HG02943 (cell line): Measurements from ENCODE around the gene SLC49A4.

ENCODE experiments used
- ATAC-seq: cut with Tn5 transposase; IDR thresholded peaks from one replicate; pipeline ENCODE4 v1.9.1; 2021; ENCODE audit warnings: mild to moderate bottlenecking, low read depth, moderate library complexity; ENCODE audit not compliant: unreplicated experiment

The SLC49A4 gene

GRCh38 chr3:122893754-122894668 lies 99.1 kb downstream of the SLC49A4 start:
- no peak for ATAC-seq

- ATAC-seq, result no peak
These were observed 103.4 kb downstream of the SLC49A4 start for GRCh38 chr3:122898298-122898697.

- no peak for ATAC-seq
These were observed 107.5 kb downstream of the SLC49A4 start for GRCh38 chr3:122902326-122902725.

- ATAC-seq, result no peak
These were observed 108.3 kb downstream of the SLC49A4 start for GRCh38 chr3:122903171-122903570.

DNA sequence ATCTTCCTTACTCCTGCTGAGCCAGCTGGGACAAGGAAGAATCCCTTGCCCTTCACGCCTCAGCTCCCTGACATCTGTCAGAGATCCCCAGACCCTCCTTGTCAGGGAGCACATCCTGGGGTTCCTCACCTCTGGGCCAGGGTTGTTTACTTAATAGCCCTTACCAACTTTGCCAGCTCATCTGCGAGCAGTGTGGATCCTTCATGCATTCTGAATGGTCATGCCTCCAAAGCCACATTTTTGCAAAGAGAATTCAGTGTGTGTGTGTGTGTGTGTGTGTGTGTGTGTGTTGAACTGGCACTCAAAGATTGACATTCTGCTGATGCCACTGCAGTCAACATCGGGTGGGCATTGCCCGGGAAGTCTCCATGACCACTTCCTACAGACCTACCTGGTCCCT lies 112.6 kb downstream of the SLC49A4 start:
- ATAC-seq, result no peak

DNA sequence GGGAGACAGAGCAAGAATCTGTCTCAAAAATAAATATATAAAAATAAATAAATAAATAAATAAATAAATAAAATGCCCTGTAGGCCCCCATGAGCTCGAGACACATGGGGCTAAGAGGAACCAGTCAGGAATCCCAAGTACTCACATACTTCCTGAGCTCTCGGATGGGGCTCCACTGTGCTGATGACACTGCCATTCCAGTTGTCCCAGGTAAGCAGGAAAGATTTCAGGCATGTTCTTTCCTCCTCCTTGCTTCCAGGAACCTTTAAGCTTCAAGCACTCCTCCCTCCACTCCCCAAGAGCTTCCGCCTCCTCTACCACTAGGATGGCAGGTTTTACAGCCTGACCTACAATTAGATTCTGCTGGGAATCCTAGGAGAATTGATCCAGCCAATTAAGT lies 113.4 kb downstream of the SLC49A4 start:
- no peak for ATAC-seq

DNA sequence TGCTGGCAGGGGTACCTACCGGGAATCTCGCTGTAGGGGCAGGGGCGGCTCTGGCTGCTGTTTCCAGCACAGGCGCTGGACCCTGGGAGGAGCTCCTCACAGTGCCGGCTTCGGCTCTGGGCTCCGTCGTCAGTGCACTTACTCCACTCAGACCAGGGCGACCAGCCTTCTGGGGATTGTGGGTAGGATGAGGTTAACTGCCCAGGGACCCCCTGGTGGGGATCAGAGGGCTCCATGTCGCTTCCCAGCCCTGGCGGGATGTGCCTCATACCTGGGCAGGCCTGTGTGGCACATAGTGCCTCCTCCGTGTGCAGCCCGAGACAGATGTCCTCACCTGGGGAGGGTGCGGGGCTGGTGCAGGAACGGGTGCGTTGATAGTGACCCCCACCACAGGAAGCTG lies 117.0 kb downstream of the SLC49A4 start:
- no peak for ATAC-seq

- no peak for ATAC-seq
These were observed 118.1 kb downstream of the SLC49A4 start for GRCh38 chr3:122912772-122913538.

GRCh38 chr3:122913539-122914100 lies 118.8 kb downstream of the SLC49A4 start:
- no peak for ATAC-seq

DNA sequence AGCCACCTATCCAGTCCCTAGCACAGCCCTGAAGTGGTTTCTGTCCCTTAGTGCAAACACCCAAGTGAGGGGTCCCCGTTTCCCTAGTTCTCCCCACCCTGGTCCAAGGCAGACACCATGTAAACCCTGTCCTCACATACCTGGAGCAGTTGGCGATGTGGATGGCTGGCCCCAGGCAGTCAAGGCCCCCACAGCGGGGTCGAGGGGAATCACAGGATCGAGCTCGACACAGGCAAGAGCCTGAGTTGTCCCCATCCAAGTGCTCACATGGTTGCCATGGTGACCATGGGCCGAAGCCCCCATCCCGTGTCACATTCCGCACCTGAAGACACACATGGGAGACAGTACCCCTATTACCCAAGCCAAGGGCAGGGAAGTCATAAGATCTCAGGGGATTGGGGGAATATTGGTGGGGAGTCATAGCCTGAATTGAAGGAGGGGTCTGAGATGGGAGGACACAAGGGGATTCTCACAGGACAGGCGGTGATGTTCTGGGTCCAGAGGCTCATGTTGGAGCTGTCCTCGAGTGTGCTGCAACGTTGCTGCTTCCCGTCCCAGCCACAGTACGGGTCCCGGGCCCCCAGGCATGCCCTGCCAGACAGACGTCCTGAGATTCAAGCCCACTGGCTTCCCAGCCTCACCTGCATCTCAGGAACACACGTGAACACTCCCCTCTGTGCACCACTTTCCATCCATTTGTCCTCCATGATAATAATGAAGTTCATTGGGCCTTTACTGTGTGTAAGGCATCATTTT lies 120.6 kb downstream of the SLC49A4 start:
- ATAC-seq, result no peak

- no peak for ATAC-seq
These were observed 121.2 kb downstream of the SLC49A4 start for GRCh38 chr3:122916084-122916483.

DNA sequence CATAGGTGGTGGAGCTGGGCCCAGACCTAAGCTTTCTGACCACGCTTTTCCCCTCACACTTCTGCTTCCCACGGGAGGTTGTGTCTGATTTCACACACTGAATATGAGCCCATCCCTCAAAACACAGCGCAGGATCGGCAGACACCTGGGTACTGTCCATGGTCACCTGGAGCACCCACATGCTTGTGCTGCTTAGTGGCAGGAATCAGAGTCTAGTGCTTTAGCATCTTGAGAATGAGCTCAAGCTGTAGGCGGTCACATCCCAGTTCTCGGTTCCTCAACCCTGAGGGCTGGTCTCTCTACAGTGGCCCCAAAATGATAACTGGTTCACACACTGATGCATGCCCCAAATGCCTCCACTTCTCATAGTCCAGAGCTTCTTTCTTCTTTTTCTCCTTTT lies 121.7 kb downstream of the SLC49A4 start:
- no peak for ATAC-seq

DNA sequence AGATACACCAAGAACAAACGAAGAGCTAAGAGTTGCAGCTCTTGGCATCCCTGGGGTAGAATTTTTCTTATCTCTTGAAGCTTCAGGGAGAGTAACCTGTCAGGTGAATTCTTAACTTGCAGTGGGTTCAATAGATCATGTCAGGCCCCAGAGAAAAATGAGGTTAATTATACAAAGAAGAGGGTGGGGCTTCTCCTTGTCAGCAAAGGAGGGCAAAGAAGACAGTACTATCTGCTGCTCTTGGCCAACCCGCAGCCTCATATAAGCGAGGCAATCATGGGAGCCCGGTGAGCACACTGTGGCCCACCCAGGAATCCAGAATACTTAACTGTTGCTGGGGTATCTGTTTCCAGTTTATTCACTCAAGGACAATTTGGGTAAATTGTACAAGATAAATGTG lies 122.5 kb downstream of the SLC49A4 start:
- ATAC-seq, result no peak

GRCh38 chr3:122918576-122919290 lies 123.9 kb downstream of the SLC49A4 start:
- ATAC-seq, result no peak

GRCh38 chr3:122919291-122919610 lies 124.4 kb downstream of the SLC49A4 start:
- no peak for ATAC-seq

DNA sequence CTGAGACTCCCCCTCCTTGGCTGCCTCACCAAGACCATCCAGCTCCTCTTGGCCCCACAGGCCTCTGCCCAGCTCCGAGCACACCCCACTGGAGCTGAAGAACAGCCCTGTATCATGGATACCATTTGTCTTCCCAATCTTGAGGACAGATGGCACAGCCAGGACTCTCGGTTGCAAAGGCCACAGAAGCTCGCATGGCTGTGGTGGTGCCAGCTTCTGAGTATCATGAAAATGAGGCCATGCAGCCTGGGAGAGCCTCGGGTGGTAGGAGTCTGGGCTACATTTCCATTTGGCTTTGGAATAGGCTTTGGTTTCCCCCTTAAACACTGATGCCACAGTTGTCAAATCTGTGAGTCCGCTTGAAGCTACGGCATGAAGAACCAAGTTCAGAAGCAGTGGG lies 126.1 kb downstream of the SLC49A4 start:
- ATAC-seq, result no peak

DNA sequence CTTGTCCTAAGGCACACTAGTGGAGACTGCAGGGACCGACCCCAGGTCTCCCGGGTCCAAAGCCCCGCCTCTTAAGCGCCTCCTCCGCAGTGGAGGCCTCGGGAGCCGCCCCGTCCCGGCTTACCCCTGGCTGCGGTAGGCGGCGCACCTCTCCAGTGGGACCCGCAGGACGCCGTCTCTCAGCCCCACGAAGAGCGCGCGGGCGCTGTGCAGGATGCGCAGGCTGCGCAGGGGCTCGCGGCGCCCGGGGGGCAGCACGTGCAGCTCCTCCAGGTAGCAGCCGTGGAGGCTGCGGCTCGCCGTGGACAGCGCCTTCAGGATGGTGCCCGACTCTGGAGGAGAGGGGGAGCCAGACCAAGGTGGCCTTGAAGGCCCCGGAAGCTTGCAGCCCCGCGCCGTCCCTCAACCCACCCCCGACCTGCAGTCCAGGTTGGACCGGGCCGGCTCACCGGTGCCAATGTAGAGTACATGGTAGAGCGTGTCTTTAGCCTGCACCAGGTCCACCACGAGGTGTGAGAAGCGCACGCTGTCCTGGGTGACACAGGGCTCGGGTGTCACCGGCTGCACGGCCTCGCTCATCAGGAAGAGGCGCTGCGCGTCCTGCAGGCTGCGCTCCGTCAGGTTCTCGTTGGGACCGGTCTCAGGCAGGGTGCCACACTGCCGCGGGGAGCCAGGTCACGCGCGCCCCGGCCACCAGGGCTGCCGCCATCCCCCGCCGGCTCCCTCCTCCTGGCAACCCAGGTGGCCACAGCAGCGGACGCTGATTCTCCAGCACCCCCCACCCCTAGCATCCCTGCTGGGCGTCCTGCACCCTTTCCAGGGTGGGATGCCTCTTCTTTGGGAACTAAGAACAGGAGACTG lies 127.2 kb downstream of the SLC49A4 start:
- no peak for ATAC-seq

GRCh38 chr3:122923611-122924010 lies 128.7 kb downstream of the SLC49A4 start:
- ATAC-seq, result no peak

DNA sequence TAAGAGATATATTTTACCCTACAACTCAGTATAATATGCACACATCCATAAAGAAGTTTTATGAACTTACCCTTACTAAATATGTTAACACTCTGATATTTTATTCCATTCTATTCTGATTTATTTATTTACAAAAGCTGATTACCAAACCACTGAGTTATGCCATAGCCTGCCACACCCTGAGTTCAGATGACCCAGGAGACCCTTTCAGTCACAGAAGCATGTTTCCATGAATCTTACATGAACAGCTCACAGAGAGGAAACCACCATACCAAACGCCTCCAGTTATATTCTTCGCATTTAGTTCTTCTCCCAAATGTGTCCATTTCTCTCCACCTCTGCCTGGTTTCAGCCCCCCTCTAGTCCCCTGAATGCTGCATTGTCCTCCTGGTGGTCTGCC lies 129.2 kb downstream of the SLC49A4 start:
- no peak for ATAC-seq
